ENCODE data around the gene PRKAG2. TPM values are rescaled to one million over a fixed set of nuclear protein-coding genes. Genes with fewer than 3 reads are reported as not detected.

The PRKAG2 gene
- total and polyA plus RNA-seq, 2 experiments from 2014 or later: 9.1 to 14.9 TPM

DNA sequence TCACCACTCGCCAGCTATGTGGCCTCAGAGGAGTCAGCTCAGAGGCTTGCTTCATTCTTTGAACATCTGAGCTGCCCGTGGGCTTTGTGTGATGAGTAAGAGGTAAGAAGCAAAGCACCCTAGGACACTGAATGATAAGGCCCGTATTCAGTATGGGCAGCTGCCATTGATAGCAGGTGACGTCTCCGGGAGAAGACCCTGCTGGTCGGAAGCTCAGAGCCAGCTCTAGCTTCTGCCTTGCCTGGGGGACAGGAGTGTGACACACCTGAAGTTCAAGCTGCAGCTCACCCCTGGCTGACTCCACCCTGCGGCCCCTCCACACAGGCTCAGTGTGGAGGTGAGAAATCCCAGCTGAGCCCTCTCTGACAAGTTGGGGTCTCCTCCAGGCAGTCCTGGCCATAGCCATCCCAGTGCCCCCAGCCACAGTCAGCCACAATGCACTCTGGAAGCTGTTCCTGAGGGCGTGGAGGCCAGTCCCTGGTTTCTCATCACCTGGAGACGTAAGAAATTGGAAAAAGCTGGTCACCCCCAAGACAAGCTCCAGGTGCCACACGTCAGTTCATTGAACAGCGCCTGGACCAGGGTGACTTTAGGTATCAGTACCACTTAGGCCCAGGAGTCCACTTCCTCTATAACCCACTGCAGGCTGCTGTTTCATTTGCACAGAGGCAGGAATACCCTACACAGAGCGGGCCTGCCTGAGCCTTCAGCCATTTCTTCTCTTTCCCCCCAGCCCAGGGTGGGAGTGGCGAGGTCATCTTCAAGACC lies 192.3 kb downstream of the PRKAG2 start:
- no peak for TF ChIP-seq POLR2AphosphoS5 (IDR thresholded peaks at IDR 0.05; ENCODE audit: low read depth)
- TF ChIP-seq, protein P1, sequence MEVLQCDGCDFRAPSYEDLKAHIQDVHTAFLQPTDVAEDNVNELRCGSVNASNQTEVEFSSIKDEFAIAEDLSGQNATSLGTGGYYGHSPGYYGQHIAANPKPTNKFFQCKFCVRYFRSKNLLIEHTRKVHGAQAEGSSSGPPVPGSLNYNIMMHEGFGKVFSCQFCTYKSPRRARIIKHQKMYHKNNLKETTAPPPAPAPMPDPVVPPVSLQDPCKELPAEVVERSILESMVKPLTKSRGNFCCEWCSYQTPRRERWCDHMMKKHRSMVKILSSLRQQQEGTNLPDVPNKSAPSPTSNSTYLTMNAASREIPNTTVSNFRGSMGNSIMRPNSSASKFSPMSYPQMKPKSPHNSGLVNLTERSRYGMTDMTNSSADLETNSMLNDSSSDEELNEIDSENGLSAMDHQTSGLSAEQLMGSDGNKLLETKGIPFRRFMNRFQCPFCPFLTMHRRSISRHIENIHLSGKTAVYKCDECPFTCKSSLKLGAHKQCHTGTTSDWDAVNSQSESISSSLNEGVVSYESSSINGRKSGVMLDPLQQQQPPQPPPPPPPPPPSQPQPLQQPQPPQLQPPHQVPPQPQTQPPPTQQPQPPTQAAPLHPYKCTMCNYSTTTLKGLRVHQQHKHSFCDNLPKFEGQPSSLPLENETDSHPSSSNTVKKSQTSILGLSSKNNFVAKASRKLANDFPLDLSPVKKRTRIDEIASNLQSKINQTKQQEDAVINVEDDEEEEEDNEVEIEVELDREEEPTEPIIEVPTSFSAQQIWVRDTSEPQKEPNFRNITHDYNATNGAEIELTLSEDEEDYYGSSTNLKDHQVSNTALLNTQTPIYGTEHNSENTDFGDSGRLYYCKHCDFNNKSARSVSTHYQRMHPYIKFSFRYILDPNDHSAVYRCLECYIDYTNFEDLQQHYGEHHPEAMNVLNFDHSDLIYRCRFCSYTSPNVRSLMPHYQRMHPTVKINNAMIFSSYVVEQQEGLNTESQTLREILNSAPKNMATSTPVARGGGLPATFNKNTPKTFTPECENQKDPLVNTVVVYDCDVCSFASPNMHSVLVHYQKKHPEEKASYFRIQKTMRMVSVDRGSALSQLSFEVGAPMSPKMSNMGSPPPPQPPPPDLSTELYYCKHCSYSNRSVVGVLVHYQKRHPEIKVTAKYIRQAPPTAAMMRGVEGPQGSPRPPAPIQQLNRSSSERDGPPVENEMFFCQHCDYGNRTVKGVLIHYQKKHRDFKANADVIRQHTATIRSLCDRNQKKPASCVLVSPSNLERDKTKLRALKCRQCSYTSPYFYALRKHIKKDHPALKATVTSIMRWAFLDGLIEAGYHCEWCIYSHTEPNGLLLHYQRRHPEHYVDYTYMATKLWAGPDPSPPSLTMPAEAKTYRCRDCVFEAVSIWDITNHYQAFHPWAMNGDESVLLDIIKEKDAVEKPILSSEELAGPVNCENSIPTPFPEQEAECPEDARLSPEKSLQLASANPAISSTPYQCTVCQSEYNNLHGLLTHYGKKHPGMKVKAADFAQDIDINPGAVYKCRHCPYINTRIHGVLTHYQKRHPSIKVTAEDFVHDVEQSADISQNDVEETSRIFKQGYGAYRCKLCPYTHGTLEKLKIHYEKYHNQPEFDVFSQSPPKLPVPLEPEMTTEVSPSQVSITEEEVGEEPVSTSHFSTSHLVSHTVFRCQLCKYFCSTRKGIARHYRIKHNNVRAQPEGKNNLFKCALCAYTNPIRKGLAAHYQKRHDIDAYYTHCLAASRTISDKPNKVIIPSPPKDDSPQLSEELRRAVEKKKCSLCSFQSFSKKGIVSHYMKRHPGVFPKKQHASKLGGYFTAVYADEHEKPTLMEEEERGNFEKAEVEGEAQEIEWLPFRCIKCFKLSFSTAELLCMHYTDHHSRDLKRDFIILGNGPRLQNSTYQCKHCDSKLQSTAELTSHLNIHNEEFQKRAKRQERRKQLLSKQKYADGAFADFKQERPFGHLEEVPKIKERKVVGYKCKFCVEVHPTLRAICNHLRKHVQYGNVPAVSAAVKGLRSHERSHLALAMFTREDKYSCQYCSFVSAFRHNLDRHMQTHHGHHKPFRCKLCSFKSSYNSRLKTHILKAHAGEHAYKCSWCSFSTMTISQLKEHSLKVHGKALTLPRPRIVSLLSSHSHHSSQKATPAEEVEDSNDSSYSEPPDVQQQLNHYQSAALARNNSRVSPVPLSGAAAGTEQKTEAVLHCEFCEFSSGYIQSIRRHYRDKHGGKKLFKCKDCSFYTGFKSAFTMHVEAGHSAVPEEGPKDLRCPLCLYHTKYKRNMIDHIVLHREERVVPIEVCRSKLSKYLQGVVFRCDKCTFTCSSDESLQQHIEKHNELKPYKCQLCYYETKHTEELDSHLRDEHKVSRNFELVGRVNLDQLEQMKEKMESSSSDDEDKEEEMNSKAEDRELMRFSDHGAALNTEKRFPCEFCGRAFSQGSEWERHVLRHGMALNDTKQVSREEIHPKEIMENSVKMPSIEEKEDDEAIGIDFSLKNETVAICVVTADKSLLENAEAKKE (CRISPR knock-in tag; IDR thresholded peaks at IDR 0.05): no peak
- TF ChIP-seq EZH2phosphoT487 (IDR thresholded peaks at IDR 0.05; ENCODE audit: unreplicated experiment): no peak
- no peak for TF ChIP-seq NANOG (IDR thresholded peaks at IDR 0.05; ENCODE audit: borderline replicate concordance)
- TF ChIP-seq, protein P2, sequence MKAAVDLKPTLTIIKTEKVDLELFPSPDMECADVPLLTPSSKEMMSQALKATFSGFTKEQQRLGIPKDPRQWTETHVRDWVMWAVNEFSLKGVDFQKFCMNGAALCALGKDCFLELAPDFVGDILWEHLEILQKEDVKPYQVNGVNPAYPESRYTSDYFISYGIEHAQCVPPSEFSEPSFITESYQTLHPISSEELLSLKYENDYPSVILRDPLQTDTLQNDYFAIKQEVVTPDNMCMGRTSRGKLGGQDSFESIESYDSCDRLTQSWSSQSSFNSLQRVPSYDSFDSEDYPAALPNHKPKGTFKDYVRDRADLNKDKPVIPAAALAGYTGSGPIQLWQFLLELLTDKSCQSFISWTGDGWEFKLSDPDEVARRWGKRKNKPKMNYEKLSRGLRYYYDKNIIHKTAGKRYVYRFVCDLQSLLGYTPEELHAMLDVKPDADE (IDR thresholded peaks at IDR 0.05): no peak
- no peak for TF ChIP-seq STAT1 (IDR thresholded peaks at IDR 0.05; ENCODE audit: unreplicated experiment)
- no peak for TF ChIP-seq ZNF114 (CRISPR knock-in tag; IDR thresholded peaks at IDR 0.05)
- TF ChIP-seq ZNF331 (CRISPR knock-in tag; IDR thresholded peaks at IDR 0.05; ENCODE audit: low read depth): no peak
- H3F3A ChIP-seq (replicated peaks; ENCODE audit: low read depth): no peaks in the 10 kb centered on the region
- H3K27me3 ChIP-seq (ENCODE audit: insufficient read depth): no peaks in the 10 kb centered on the region
- peaks cover 7% of the 10 kb centered on the region; the same call in 1 of the 2 replicates for H3K9me2 ChIP-seq (ENCODE audit: insufficient read depth)
- H4K20me1 ChIP-seq (replicated peaks; ENCODE audit: insufficient read depth): no peaks in the 10 kb centered on the region
- no peaks in the 10 kb centered on the region for H3K79me2 ChIP-seq (replicated peaks; ENCODE audit: insufficient read depth)
- no peaks in the 10 kb centered on the region; the same call in 2 of the 3 replicates for H3K9me3 Mint-ChIP-seq
- no peak overlapping the region for H3K27ac Mint-ChIP-seq
- ATAC-seq: no peak
- peaks cover 30% of the 10 kb centered on the region for H3K4me1 Mint-ChIP-seq
- DNase-seq (ENCODE audit: low spot score): no peak
- H3K4me3 ChIP-seq: no peak overlapping the region
- no peak overlapping the region for H3K27ac ChIP-seq (ENCODE audit: low read depth)
- peaks cover 21% of the 10 kb centered on the region for H3K27me3 Mint-ChIP-seq (ENCODE audit: insufficient read depth, low read depth, poor library complexity)
- no peaks in the 10 kb centered on the region for H3K36me3 Mint-ChIP-seq (ENCODE audit: low read depth)
- no peak overlapping the region for H3K4me2 ChIP-seq
- H3K4me1 ChIP-seq (ENCODE audit: insufficient read depth): peaks cover 7% of the 10 kb centered on the region
- no peak overlapping the region for H3K4me3 Mint-ChIP-seq
- no peaks in the 10 kb centered on the region for H3K36me3 ChIP-seq (ENCODE audit: insufficient read depth)
- no peak overlapping the region for H2AFZ ChIP-seq
